Fibroblast of gingiva (primary cell): ENCODE results near the gene CMIP.

ENCODE experiments used
- DNase-seq: peaks from one replicate; pipeline ENCODE4 v3.0.0-alpha.2; 2011; ENCODE audit warnings: low read depth

The CMIP gene

DNA sequence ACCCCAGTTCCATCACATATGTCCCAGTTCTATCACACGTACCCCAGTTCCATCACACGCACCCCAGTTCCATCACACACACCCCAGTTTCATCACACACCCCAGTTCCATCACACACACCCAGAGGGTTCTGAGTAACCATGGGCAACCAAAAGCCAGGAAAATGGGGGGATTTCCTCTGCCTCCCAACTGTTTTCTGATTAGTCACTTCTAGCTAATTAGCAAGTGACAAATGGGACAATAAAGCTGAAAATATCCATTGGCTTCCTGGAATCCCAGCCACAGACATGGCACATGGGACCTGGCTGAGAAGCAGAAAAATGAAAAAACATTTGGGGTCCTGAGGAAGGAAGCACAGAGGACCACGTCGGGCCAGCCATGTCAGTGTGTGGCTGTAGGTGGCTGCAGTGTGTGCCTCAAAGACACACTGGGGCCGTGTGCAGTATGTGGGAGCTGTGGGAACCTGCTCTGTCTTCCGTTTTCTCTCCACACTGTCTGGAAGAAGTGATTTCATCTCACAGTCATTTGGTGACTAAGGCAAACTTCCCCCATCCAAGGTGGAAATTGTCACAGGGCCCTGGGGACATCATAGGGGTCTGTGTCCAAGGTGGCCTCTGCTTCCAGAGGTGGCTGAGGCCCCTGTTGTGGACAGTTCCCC, 106.7 kb downstream of the CMIP start:
- DNase-seq = no peak

DNA sequence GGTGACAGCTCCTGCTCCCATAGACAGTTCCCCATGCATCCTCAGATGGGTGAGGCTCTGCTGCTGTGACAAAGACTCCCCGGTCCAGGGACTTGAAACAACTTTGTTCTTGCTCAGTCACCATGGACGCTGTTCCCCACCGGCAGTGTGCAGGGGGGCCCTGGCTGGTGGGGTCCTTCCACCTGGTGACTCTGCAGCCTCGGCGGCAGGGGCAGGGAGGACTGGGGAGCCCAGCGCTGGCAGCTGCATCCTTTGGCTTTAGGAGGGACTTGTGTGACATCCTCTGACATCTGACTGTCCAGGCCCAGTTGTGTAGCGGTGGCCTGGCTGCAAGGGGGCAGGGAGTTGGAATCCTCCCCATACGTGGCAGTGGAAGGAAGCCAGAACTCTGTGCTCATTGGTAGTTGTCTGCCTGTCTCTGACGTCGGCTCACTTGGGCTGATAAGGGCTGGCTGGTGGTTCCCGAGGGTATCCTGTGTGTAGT, 107.3 kb downstream of the CMIP start:
- no peak for DNase-seq

DNA sequence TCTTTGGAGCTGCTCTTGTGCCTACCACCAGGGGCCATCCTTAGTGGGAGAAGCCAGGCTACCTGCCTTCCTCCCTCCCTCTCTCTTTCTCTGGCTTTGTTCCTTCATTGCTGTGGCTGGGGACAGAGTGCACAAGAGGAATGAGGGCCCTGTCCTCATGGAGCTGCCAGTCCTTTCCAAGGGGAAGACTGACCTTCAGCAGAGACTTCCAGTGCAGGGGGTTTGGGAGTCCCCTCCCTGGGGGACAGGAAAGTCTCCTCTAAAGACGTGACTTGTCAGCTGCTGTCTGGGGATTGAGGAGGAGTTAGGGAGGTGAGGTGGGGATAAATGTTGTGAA, 108.1 kb downstream of the CMIP start:
- DNase-seq = no peak

DNA sequence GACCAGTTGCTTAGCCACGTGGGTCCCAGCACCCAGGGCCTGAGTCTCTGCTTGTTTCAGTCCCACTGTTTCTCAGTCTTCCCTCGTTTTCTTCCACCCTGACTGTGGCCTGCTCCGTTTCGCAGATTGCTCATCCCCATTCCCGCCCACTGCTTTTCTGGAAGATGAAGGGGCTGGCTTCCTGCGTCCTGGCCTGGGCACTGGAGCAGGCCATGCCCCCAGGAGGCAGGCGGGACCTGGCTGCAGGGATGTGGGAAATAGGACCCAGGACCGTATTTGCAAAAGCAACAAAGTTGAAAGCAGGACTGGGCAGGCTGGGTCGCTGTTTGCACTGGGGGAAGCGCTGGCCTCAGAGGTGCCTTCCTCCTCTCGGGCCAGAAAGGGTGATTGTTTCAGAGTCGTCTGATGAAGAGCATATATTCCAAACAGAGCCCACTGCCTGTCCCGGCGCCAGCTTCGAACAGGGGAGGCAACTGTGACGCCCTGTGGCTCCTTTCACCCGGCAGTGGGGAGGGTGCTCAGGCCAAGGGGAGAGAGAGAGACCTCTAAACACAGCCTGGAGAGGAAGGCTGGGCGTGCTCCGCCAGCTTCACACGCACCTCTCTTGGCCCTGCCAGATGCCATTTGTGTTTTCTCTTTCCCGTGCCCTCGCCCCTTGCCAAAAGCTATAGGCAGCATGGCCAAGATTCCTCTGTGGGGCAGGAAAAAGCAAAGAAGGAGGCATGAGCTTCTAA, 108.6 kb downstream of the CMIP start:
- DNase-seq = peak; percentile 32

DNA sequence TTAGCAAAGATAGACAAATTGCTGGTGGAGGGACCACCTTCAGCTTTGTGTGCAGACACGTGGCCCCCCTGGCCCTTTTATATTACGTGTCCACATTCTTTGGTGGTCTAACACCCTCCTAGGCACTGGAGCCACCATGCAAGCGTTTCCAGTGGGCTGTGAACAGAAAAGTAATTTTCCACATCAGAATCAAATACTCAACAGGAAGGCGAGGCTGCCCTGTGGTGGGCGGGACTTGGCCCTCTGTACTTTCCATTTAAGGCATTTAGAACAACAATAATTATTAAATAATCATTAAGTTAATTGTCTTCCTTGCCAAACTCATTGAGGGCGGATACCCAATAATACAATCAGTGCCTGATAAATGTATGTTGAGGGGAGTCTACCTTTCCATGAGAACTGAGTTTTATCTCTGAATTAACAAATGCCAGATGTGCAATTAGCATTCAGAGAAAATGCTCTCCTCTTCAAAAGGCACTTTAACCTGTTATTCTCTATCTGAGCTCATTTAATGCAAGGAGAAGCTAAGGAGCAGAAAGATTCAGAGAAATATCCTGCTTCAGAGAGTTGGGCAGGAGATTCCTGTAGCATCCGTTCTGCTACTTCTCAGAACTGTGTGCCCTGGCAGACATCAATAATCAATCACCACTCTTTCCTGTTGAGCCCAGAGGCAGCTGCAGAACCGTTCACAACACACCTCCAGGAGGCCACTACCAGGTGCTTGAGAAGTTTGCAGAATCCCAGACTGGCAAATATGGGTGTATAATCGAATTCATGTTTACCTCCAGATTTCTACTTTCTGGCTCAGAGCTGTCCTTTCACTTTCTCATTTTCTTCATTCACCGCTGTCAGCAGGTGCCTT, 109.4 kb downstream of the CMIP start:
- DNase-seq = no peak

DNA sequence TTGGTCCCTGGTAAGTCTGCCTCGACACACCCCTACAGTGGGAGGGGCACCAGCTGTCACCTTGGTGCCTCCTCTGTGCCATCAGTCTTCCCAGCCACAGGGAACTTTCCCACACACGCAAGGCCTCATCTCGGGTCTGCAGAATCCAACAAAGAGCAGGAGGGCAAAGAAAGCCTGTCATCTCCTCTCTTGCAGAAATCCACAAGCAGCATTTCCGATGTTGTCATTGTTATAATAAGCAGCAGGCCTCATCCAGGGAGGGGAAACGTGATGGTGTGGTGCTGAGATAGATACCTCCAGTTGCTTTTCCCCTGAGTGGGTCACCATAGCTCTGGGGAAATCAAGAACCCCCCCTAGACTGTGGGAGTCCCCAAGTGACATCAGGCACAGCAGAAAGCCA, 110.4 kb downstream of the CMIP start:
- no peak for DNase-seq

DNA sequence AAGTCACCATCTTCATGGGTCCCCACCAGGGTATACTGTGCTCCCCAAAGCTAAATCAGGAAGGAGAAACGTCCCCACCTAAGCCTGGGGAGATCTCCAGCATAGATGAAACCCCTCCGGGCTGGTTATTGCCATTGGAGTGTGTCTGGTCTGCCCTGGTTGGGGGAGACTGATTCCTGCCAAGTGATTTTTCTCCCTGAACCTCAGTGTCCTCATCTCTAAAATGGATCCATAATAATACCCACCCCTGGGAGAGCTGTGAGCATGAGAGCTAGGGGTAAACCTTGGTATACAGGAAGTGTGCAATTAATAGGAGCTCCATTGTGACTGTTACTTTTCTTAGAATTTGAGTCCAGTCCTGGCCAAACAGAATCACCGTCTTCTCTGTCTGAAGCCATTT, 111.1 kb downstream of the CMIP start:
- DNase-seq = no peak

DNA sequence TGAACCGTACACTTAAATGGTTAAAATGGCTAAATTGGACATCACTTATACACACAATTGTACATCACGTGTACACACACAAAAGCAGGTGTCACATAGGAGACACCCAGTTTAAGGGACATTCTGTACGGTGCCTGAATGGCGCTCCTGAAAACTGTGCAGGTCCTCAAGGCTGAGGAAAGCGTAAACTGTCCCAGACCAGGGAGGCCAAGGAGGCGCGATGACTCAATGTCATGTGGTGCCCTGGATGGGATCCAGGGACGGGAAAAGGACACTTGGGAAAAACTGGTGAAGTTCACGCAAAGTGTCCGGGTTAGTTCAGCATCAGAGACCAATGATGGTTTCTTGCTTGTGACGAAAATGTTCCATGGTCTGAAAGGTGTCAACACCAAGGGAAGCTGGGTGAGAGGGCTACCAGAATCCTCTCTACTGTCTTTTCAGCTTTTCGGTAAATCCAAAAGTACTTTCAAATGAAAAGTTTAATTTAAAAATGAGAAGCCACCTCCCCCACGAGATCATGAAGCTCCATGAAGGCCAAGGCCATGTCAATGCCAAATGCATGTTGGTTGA, 112.2 kb downstream of the CMIP start:
- no peak for DNase-seq

DNA sequence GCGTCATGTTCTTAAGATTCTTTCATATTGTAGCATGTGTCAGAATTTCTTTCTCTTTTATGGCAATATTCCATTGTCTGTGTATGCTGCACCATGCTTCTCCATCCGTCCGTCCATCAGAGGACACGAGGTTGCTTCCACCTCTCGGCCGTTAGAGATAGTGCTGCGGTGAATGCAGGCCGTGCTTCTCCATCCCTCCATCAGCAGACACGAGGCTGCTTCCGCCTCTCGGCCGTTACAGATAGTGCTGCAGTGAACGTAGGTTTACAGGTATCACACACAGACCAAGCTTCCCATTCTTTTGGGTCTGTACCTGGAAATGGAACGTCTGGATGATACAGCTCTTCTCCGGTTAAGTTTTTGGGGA, 113.5 kb downstream of the CMIP start:
- no peak for DNase-seq

DNA sequence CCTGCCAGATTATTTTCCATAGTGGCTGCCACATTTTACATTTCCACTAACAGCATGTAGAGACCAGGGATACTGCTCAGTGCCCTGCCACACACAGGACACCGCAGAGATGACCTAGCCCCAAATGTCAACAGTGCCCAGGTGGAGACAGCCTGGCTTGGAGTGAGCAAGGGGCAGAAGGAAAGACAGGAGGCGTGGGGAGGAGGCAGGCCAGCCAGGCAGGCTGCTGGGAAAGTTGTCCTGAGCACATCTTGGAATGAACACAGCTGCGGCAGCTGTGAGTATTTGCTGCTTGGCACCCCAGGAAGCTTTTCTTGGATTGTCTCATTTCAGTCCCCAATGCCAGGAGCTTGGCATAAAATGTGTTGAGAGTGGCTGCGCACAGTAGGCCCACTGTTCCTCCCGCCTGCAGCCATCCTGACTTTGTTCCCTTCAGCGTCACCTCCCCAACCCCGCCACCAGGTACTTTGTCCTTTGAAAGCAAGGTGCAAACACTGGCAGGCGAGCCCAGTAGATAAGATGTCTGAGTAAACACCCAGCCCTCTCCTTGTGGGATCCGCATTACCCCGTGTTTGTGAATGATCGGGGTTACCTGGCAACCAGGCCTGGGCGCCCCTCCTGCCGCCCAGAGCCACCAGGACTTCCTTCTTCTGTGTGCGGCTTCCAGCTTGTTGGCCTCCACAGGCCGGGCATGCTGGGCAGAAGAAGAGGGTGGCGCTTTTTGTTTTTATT, 114.0 kb downstream of the CMIP start:
- DNase-seq = no peak

DNA sequence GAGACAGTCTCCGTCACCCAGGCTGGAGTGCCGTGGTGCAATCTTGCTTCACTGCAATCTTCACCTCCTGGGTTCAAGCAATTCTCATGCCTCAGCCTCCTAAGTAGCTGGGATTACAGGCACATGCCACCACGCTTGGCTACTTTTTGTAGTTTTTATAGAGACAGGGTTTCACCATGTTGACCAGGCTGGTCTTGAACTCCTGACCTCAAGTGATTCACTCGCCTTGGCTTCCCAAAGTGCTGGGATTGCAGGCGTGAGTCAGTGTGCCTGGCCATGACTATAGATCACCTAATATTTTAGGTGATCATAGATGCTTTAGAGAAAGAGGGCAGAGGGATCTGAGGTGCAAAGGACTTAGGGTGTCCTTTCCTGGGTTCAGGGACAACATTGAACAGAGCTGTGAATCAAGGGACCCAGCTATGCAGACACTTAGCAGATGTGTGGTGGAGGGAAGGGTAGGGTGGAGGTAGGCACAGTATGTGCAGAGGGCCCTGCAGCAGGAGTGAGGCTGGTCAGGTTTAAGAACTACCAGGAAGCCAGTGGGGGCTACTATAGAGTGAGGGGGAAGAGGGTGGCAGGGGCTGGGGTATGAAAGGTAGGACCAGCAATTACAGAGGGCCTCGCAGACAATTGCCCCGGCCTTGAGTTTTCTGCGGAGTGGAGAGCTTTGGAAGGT, 116.5 kb downstream of the CMIP start:
- no peak for DNase-seq

DNA sequence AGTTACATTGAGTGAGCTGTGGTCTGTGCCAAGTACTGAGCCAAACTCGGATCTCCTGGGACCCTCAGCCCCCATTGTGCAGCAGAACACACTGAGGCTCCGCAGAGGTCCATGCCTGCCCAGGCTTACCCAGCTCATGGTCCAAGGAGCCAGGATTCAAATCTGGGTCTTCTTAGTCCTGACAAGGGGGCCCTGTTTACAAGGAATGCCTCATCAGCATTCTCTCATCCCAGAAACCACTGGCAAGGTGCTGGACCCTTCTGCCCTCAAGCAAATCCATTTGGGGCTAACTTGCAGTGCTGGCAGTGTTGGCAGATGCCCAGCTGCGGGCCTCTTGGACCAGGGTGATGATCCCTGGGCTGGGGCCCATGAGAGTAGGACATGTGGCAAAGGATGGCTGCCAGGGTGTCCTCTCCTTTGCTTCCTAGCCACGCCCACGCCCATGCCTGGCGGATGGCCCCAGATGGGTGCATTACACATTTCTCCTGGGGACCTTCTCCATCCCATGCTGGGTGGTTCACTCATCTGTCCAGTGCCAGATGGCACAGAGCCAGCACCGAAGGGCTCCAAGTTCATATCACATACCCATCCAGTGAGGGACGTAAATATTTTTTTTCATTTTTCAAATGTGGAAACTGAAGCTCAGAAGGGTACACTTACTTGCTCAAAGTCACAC, 117.7 kb downstream of the CMIP start:
- no peak for DNase-seq

DNA sequence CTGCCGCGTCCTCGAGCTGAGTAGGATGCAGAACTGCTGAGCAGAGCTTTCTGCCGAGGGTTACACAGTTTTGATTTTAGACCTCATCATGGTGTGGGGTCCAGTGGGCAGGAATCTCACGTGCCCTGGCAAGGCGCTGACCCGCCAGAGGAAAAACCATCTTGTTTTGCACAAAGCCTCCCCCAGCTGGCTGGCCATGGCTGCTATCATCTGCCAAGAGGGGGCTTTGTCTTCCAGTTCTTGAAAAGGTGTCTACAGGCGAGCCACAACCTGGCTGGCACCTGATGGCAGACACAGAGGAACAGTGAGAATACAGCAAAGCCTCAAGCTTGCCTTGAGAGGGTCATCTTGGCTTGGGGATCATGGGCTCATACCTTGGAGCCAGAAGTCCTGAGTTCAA, 118.3 kb downstream of the CMIP start:
- no peak for DNase-seq

DNA sequence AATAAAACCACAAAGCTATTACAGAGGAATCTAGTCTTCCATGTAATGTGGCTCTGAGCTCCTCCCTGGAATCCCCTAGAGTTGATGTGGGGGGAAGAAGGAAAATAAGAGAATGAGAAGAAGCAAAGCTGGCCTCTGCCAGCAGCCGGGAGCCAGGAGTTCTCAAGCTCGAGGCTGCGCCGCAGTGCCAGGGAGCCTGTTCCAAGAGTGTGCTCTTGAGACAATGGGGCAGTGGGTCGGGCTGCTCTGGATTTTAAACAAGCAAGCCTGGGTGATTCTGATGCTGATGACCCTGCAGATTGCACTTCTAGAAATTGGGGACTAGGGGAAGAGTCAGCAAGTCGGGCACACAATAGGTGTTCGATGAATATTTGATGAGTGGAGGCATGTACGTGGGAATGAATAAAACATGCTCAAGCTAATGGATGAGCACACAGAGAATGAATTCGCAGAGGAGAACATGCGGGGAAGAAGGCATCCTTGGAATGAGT, 119.9 kb downstream of the CMIP start:
- peak; percentile 13 for DNase-seq

DNA sequence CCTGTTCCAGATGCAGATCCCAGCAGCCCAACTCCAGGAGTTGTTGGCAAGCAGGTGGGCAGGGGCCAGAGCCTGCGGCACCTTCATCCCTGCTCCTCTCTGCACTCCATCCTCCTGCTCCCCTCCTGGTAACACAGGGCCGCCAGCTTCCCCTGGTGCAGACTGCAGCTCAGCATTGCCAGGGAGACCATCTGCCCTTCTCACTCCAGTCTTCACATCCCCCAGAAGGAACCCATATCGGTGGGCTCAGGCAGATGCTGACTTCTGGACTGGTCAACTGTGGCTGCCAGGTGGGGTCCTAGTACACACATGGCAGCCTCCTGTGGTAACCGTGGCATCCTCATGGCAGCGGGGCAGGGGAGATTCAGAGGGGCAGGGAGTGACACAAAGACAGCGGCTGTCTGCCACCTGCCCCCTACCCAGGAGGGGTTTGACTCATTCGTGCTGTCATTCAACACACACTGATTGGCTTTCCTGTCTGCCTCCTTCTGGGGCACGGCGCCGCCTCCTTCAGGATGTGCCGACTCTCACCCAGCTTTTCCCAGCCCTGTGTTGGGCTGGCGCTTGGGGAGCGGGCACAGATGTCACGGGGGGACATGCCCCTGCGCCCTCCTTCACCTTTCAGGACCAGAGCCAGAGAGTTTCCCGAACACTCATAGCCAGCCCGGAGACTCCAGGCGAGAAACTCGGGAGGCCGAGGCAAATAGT, 120.9 kb downstream of the CMIP start:
- DNase-seq = no peak

DNA sequence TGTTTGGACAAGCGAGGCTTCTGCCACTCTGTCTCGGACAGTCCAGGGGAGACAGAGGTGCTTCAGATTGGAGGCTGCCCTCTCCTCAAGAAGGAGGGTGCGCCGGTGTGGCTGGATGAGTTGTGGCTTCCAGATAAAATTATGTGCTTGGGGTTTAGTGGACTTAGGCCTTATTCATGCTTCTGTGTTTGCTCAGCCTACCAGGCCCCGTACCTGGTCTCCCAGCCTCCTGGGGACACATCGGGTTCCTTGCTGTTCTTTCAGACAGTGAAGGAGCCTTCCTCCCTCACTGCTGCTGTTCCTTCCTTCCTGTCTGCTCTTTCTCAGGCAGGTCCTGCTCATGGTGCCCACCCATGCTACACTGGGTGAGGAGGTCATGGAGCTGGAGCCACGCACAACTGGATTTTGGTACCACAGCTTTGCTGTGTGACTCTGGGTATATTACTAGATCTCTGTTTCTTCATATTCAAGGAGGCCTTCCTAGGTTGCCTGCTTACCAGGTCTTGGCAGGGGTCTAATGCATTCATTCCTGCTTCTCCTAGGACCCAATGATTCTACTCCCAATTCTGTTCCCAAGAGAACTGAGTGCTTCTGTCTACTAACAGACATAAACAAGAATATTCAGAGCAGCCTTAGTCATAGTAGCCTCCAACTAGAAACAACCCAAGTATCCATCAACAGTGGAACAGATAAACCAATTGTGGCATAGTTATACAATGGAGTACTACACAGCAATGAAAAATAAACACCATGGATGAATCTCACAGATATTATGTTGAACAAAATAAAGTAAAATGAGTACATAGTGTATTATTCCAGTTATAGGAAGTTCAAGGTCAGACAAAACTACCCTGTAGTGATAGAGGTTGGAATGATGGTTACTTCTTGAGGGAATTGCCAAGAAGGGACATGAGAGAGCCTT, 121.7 kb downstream of the CMIP start:
- DNase-seq = no peak

DNA sequence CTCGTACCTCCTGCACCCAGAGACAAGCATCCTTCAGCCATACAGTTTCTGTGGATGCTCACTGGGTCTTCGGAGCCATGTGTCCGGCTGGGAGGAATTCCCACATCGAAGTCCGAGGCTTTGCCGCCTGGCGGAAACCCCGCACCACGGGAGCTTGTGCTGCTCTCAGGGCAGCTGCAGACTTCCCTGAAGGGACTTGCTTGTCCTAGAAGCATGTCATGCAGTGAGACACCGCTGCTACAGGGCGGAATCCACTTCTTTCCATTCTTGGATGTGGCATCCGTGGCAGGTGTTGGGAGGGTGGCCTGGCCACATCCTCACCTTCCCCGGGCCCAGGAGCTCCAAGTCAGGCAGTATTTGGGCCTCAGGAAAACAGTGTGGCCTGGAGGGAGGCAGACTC, 122.5 kb downstream of the CMIP start:
- DNase-seq = no peak

DNA sequence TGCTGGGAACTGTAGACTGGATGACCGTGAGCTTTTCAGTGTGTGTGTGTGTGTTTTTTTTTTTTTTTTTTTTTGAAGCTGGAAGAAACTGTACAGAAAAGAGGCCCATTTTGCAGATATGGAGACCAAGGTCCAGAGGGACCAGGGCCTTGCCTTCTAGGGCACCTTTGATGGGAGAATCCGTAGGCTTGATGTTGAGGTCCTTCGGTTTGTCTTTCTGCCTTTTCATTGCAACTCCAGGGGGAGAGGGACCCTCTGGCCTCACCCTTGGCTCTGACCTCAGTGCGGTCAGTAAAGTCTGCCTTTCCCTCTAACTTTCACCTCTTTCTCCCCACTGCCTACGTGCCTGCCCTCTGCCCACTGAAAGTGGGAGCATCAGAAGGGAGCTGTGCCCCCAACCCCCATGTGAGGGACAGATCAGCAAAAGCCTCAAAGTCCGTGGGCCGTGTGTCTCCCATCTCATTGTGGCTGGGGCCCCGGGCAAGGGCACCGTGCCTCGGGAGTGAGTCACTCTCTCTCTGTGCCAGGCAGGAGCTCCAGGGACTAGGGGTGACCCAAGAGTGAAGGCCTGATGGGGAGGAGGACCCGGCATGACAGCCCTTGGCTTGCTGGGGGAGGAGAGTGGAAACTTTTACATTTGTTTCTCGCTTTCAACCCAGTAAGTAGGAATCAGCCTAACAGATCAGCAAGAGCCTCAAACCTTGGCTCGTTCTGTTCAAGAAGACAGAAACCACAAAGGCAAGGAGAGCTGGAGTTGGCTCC, 123.6 kb downstream of the CMIP start:
- DNase-seq = peak; percentile 80
